Activated naive CD4-positive, alpha-beta T cell treated with anti-CD3 and anti-CD28 coated beads for 36 hours (primary cell): Measurements from ENCODE around the gene CT45A2. TPM values are rescaled to one million over a fixed set of nuclear protein-coding genes. Genes with fewer than 3 reads are reported as not detected.
"Not testable (repeated sequence)": the region's sequence is repeated elsewhere in the genome, so short reads cannot be mapped to it uniquely, and the experiment has no call there.

Experiments
- CTCF ChIA-PET: fragments of 350-600 bp; sonication (Branson Sonifier 250); formaldehyde crosslinking; loops from one replicate; lab custom pipeline; 2021; ENCODE audit warnings: antibody characterized with exemption; lab: Charles Lee
- DNase-seq: peaks from one replicate; pipeline ENCODE4 v3.0.0-alpha.2; 2020
- H3K27ac Mint-ChIP-seq: one replicate; pipeline ENCODE4 v1.8.0; 2021; ENCODE audit warnings: mild to moderate bottlenecking, mixed read lengths
- H3K27me3 Mint-ChIP-seq: one replicate; pipeline ENCODE4 v1.8.0; 2021; ENCODE audit warnings: low read depth, mixed read lengths
- H3K36me3 Mint-ChIP-seq: one replicate; pipeline ENCODE4 v1.8.0; 2021; ENCODE audit warnings: low read depth, mixed read lengths
- H3K4me1 Mint-ChIP-seq: one replicate; pipeline ENCODE4 v1.8.0; 2021; ENCODE audit warnings: low read depth, mixed read lengths
- H3K4me3 Mint-ChIP-seq: one replicate; pipeline ENCODE4 v1.8.0; 2021; ENCODE audit warnings: mild to moderate bottlenecking, moderate library complexity, mixed read lengths
- H3K9me3 Mint-ChIP-seq: one replicate; pipeline ENCODE4 v1.8.0; 2021; ENCODE audit warnings: mixed read lengths
- intact Hi-C: fragments of 100-400 bp; cut with micrococcal nuclease; formaldehyde crosslinking; loops from one replicate; pipeline ENCODE4 v1.15.1; 2023
- total RNA-seq, 2 experiments: library from RNA; stranded (reverse); gene quantifications; one replicate each; pipeline ENCODE4 v1.2.3, GENCODE V29; 2021

CT45A2 gene
- not detected for total RNA-seq

GRCh38 chrX:135819912-135820311, at the start of gene CT45A2:
Gene CT45A2, minus strand, starts transcription at chrX:135820012. Its CDS starts 3,747 bp downstream, at chrX:135816265.
- H3K36me3 Mint-ChIP-seq, intact Hi-C loops, CTCF ChIA-PET, H3K27ac Mint-ChIP-seq, H3K9me3 Mint-ChIP-seq, H3K4me3 Mint-ChIP-seq, DNase-seq, H3K27me3 Mint-ChIP-seq, H3K4me1 Mint-ChIP-seq: not testable (repeated sequence)

- H3K4me1 Mint-ChIP-seq, H3K9me3 Mint-ChIP-seq, H3K27me3 Mint-ChIP-seq, H3K4me3 Mint-ChIP-seq, H3K36me3 Mint-ChIP-seq, CTCF ChIA-PET, DNase-seq, intact Hi-C loops, H3K27ac Mint-ChIP-seq: not testable (repeated sequence)
Measured at GRCh38 chrX:135854438-135854837, 34.6 kb upstream of the CT45A2 start, which contains the start of gene CT45A8. Gene CT45A8, minus strand, starts transcription at chrX:135854538. Its CDS starts 3,755 bp downstream, at chrX:135850783.

DNA sequence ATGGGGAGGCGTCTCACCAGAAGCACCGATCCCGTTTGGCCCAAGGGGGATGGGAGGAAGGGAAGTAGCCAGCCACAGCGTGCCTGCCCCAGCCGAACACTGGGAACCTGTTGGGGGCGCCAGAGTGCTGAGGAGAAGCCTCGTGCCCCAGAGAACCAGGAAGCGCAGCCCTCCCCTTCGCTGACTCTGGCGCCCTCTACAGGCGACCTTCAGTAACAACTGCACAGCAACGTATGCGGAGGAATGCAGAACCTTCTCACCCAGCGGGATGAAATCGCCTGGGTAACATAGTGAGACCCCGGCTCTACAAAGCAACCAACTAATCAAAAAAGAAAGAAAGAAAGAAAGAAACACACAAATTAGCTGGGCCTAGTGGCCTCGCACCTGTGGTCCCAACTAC, 17.4 kb upstream of the CT45A2 start, which contains the start of gene CT45A7:
Gene CT45A7 (minus strand): TSS at position 101 of the 400 bp plus-strand sequence. CDS start 3,747 bp downstream, outside the sequence.
- H3K36me3 Mint-ChIP-seq, intact Hi-C loops, CTCF ChIA-PET, H3K9me3 Mint-ChIP-seq, H3K4me3 Mint-ChIP-seq, H3K27me3 Mint-ChIP-seq, DNase-seq, H3K27ac Mint-ChIP-seq, H3K4me1 Mint-ChIP-seq: not testable (repeated sequence)

DNA sequence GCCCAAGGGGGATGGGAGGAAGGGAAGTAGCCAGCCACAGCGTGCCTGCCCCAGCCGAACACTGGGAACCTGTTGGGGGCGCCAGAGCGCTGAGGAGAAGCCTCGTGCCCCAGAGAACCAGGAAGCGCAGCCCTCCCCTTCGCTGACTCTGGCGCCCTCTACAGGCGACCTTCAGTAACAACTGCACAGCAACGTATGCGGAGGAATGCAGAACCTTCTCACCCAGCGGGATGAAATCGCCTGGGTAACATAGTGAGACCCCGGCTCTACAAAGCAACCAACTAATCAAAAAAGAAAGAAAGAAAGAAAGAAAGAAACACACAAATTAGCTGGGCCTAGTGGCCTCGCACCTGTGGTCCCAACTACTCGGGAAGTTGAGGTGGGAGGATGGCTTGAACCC, 17.1 kb downstream of the CT45A2 start, which contains the start of gene CT45A6:
Gene CT45A6 (minus strand): TSS at position 101 of the 400 bp plus-strand sequence. CDS start 3,794 bp downstream, outside the sequence.
- H3K4me3 Mint-ChIP-seq, intact Hi-C loops: not testable (repeated sequence)

GRCh38 chrX:135785403-135785802, 34.4 kb downstream of the CT45A2 start, which contains the start of gene CT45A5:
Gene CT45A5, minus strand, starts transcription at chrX:135785503. Its CDS starts 3,774 bp downstream, at chrX:135781729.
- CTCF ChIA-PET, H3K9me3 Mint-ChIP-seq: not testable (repeated sequence)

More for the DNA sequence above, 17.1 kb downstream of the CT45A2 start, which contains the start of gene CT45A6:
- H3K9me3 Mint-ChIP-seq, H3K27me3 Mint-ChIP-seq, H3K4me1 Mint-ChIP-seq, CTCF ChIA-PET, H3K27ac Mint-ChIP-seq, DNase-seq, H3K36me3 Mint-ChIP-seq: not testable (repeated sequence)

DNA sequence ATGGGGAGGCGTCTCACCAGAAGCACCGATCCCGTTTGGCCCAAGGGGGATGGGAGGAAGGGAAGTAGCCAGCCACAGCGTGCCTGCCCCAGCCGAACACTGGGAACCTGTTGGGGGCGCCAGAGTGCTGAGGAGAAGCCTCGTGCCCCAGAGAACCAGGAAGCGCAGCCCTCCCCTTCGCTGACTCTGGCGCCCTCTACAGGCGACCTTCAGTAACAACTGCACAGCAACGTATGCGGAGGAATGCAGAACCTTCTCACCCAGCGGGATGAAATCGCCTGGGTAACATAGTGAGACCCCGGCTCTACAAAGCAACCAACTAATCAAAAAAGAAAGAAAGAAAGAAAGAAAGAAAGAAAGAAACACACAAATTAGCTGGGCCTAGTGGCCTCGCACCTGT, 51.7 kb downstream of the CT45A2 start, which contains the start of gene CT45A3:
Gene CT45A3 (minus strand): TSS at position 101 of the 400 bp plus-strand sequence. CDS start 3,747 bp downstream, outside the sequence.
- DNase-seq, H3K36me3 Mint-ChIP-seq, intact Hi-C loops, H3K27me3 Mint-ChIP-seq, H3K9me3 Mint-ChIP-seq, H3K27ac Mint-ChIP-seq, H3K4me1 Mint-ChIP-seq, H3K4me3 Mint-ChIP-seq, CTCF ChIA-PET: not testable (repeated sequence)

More at GRCh38 chrX:135785403-135785802, 34.4 kb downstream of the CT45A2 start, which contains the start of gene CT45A5:
- intact Hi-C loops, H3K36me3 Mint-ChIP-seq, DNase-seq, H3K4me3 Mint-ChIP-seq, H3K27me3 Mint-ChIP-seq, H3K27ac Mint-ChIP-seq, H3K4me1 Mint-ChIP-seq: not testable (repeated sequence)

Other genes with a start within 250 kb of the CT45A2 start
- not detected for gene CT45A1, start 106.4 kb downstream of the CT45A2 start, total RNA-seq
- not detected for gene CT45A3, start 51.8 kb downstream of the CT45A2 start, total RNA-seq
- not detected for gene CT45A5, start 34.5 kb downstream of the CT45A2 start, total RNA-seq
- not detected for gene CT45A6, start 17.2 kb downstream of the CT45A2 start, total RNA-seq
- gene CT45A7, start 17.3 kb upstream of the CT45A2 start, total RNA-seq: not detected
- not detected for gene CT45A8, start 34.5 kb upstream of the CT45A2 start, total RNA-seq
- gene CT45A9, start 51.8 kb upstream of the CT45A2 start, total RNA-seq: not detected
- gene CT45A10, start 73.4 kb upstream of the CT45A2 start, total RNA-seq: not detected
- gene SAGE1, start 73.7 kb upstream of the CT45A2 start, total RNA-seq: not detected
- 10 to 100 TPM; 17.0 to 17.1 TPM for gene MMGT1, start 154.0 kb upstream of the CT45A2 start, total RNA-seq
- gene SLC9A6, start 165.4 kb upstream of the CT45A2 start, total RNA-seq: 10 to 100 TPM in 1 of 2 experiments, 1 to 10 TPM in 1; 9.7 to 10.0 TPM